K562 (cell line): ENCODE data around the gene COL4A2.

Experiments used
- HCFC1 ChIP-seq: IDR thresholded peaks from 2 replicates; pipeline ENCODE4 v1.6.1; 2012; ENCODE audit warnings: low read depth, low read length, improper control_type of control experiment
- KAT2B ChIP-seq: IDR thresholded peaks from one replicate; pipeline ENCODE4 v1.6.1; 2012; ENCODE audit warnings: low read depth, mild to moderate bottlenecking, control low read depth, inconsistent platforms, low read length, moderate library complexity
- LEF1 ChIP-seq: fragments of 450-650 bp; IDR thresholded peaks from 2 replicates; pipeline ENCODE4 v1.6.1; 2016; ENCODE audit warnings: mild to moderate bottlenecking
- POLR2A ChIP-seq: fragments of 450-650 bp; conservative IDR thresholded peaks from 2 replicates; pipeline ENCODE4 v1.6.1; 2016
- RAD21 ChIP-seq, 2 experiments: fragments of 250-450 bp in 1 of 2; fragments of 450-650 bp in 1 of 2; sonication (Bioruptor Pico) in 1 of 2; formaldehyde crosslinking in 1 of 2; IDR thresholded peaks in 1 of 2; conservative IDR thresholded peaks in 1 of 2; 2 replicates each; pipeline versions ENCODE4 v1.4.0 to v1.8.0; 2020 to 2022; ENCODE audit warnings: mild to moderate bottlenecking in 2 of 2, moderate library complexity in 1 of 2
- RBM34 ChIP-seq: fragments of 200-400 bp; formaldehyde crosslinking; IDR thresholded peaks from 2 replicates; pipeline ENCODE4 v1.6.1; 2018; ENCODE audit warnings: low read length, borderline replicate concordance; ENCODE audit not compliant: insufficient read depth
- SIN3A ChIP-seq, 2 experiments: fragments of 150-350 bp in 1 of 2; IDR thresholded peaks; 2 replicates each; pipeline ENCODE4 v1.6.1; 2011 to 2016; ENCODE audit warnings: borderline replicate concordance in 2 of 2, low read depth in 2 of 2, low read length in 2 of 2, mild to moderate bottlenecking in 2 of 2, moderate library complexity in 2 of 2; ENCODE audit not compliant: control insufficient read depth in 1 of 2
- SMARCA5 ChIP-seq: fragments of 450-650 bp; IDR thresholded peaks from 2 replicates; pipeline ENCODE4 v1.6.1; 2016
- ZNF175 ChIP-seq: fragments of 200-800 bp; sonication (Bioruptor generic); IDR thresholded peaks from 2 replicates; pipeline ENCODE4 v1.6.1; 2016; ENCODE audit warnings: low read depth, mild to moderate bottlenecking, missing genetic modification characterization, missing compliant biosample characterization
- ZNF717 ChIP-seq: fragments of 250-450 bp; sonication (Bioruptor Pico); IDR thresholded peaks from 2 replicates; pipeline ENCODE4 v1.5.0; 2021
- ZNF764 ChIP-seq: fragments of 250-450 bp; sonication (Bioruptor Pico); IDR thresholded peaks from 2 replicates; pipeline ENCODE4 v1.4.0; 2020; ENCODE audit warnings: low read depth, mild to moderate bottlenecking, moderate library complexity
- TF ChIP-seq, protein P1 (sequence below): fragments of 250-450 bp; sonication (Bioruptor Pico); IDR thresholded peaks from 2 replicates; pipeline ENCODE4 v1.9.0; 2021; ENCODE audit warnings: mild to moderate bottlenecking
- TF ChIP-seq, protein P2 (sequence below): fragments of 250-450 bp; sonication (Bioruptor Pico); IDR thresholded peaks from 2 replicates; pipeline ENCODE4 v1.5.0; 2020; ENCODE audit warnings: mild to moderate bottlenecking, borderline replicate concordance
- TF ChIP-seq, protein P3 (sequence below): fragments of 450-650 bp; formaldehyde crosslinking; IDR thresholded peaks from 2 replicates; pipeline ENCODE4 v1.4.0; 2022; ENCODE audit warnings: missing genetic modification characterization

DNA sequence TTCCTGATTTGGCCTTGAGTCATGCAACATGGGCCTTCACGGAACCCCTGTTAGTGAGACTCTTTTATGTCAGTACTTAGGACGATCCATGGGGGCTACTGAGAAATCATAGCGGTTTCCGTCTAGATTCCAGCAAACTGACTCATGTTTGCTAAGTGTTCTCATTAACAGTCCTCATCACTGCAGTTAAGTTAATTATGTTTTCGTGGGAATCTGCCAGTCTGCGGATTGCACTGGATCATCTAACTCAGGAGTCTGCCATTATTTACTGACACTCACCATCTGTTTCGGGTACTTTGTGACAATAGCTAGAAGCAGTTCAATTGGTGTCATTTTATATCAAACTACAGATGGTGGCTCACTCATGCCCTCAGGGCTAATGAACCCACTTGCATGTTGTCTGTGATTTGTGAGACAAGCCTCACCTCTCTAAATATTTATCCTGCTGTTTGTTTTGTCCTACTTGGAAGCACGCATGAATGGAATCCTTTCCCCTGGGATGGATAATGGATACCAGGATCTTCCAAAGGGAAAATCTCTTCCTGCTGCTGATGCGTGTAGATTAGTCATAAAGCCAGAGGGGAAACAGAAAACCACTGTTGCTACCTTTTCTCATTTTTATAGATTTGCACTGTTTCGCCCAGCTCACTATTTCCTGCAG is 192.7 kb downstream of the COL4A2 start:
- TF ChIP-seq, protein P1, sequence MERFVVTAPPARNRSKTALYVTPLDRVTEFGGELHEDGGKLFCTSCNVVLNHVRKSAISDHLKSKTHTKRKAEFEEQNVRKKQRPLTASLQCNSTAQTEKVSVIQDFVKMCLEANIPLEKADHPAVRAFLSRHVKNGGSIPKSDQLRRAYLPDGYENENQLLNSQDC (CRISPR knock-in tag), result no peak
- TF ChIP-seq KAT2B (no peak), ZNF764 (CRISPR knock-in tag) (no peak), SIN3A (IDR thresholded peaks at IDR 0.05; ENCODE audit: borderline replicate concordance in 2 of 2, control insufficient read depth in 1 of 2, low read depth in 2 of 2, low read length in 2 of 2) (no peak), ZNF175 (no peak), POLR2A (no peak), SMARCA5 (no peak), LEF1 (no peak), RBM34 (no peak), HCFC1 (no peak), RAD21 (CRISPR knock-in tag; conservative IDR thresholded peaks at IDR 0.05 in 1 of 2, IDR thresholded peaks at IDR 0.05 in 1 of 2) (no peak), ZNF717 (CRISPR knock-in tag) (no peak)
- TF ChIP-seq, protein P2, sequence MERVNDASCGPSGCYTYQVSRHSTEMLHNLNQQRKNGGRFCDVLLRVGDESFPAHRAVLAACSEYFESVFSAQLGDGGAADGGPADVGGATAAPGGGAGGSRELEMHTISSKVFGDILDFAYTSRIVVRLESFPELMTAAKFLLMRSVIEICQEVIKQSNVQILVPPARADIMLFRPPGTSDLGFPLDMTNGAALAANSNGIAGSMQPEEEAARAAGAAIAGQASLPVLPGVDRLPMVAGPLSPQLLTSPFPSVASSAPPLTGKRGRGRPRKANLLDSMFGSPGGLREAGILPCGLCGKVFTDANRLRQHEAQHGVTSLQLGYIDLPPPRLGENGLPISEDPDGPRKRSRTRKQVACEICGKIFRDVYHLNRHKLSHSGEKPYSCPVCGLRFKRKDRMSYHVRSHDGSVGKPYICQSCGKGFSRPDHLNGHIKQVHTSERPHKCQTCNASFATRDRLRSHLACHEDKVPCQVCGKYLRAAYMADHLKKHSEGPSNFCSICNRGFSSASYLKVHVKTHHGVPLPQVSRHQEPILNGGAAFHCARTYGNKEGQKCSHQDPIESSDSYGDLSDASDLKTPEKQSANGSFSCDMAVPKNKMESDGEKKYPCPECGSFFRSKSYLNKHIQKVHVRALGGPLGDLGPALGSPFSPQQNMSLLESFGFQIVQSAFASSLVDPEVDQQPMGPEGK (CRISPR knock-in tag), result no peak
- TF ChIP-seq, protein P3, sequence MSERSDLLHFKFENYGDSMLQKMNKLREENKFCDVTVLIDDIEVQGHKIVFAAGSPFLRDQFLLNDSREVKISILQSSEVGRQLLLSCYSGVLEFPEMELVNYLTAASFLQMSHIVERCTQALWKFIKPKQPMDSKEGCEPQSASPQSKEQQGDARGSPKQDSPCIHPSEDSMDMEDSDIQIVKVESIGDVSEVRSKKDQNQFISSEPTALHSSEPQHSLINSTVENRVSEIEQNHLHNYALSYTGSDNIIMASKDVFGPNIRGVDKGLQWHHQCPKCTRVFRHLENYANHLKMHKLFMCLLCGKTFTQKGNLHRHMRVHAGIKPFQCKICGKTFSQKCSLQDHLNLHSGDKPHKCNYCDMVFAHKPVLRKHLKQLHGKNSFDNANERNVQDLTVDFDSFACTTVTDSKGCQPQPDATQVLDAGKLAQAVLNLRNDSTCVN, result no peak
